Superior temporal gyrus (tissue), 1 donor: ENCODE measurements around the gene PGLYRP2.
A peak's percentile ranks its signal among the peaks of the same experiment; 100 is the strongest.

ENCODE experiments used
- DNase-seq: peaks from one replicate; pipeline ENCODE4 v3.0.0-alpha.2; 2016; ENCODE audit errors: extremely low spot score

PGLYRP2 gene

GRCh38 chr19:15455996-15456395, 23.3 kb downstream of the PGLYRP2 start:
- DNase-seq: no peak

- DNase-seq: no peak
These were observed 25.1 kb downstream of the PGLYRP2 start for GRCh38 chr19:15453906-15454860.

- DNase-seq: no peak
These were observed 26.2 kb downstream of the PGLYRP2 start for GRCh38 chr19:15453091-15453578.

- DNase-seq: no peak
These were observed 26.9 kb downstream of the PGLYRP2 start for GRCh38 chr19:15452111-15453047.

- DNase-seq: no peak
These were observed 28.8 kb downstream of the PGLYRP2 start for GRCh38 chr19:15450528-15450890.

GRCh38 chr19:15449620-15450527, 29.4 kb downstream of the PGLYRP2 start, which contains the start of gene WIZ:
Gene WIZ, minus strand, starts transcription at chr19:15449956. Its CDS starts 1,649 bp downstream, at chr19:15448307.
- DNase-seq: peak; percentile 43

- no peak for DNase-seq
These were observed 30.3 kb downstream of the PGLYRP2 start for GRCh38 chr19:15448778-15449619.

- no peak for DNase-seq
These were observed 31.1 kb downstream of the PGLYRP2 start for GRCh38 chr19:15448044-15448777.

- no peak for DNase-seq
These were observed 32.2 kb downstream of the PGLYRP2 start for GRCh38 chr19:15447057-15447456.

GRCh38 chr19:15445807-15446376, 33.4 kb downstream of the PGLYRP2 start:
- no peak for DNase-seq

GRCh38 chr19:15445227-15445605, 34.1 kb downstream of the PGLYRP2 start:
- DNase-seq: no peak

GRCh38 chr19:15444505-15445226, 34.6 kb downstream of the PGLYRP2 start:
- no peak for DNase-seq

GRCh38 chr19:15443838-15444237, 35.5 kb downstream of the PGLYRP2 start:
- DNase-seq: no peak

GRCh38 chr19:15443325-15443724, 36.0 kb downstream of the PGLYRP2 start:
- no peak for DNase-seq

GRCh38 chr19:15442142-15442920, 37.0 kb downstream of the PGLYRP2 start:
- no peak for DNase-seq

- no peak for DNase-seq
These were observed 38.0 kb downstream of the PGLYRP2 start for GRCh38 chr19:15441317-15441716.

GRCh38 chr19:15439821-15440641, 39.3 kb downstream of the PGLYRP2 start:
- no peak for DNase-seq
